T-helper 9 cell (primary cell): ENCODE measurements around the gene BBS9.
"Not testable (repeated sequence)": the region's sequence is repeated elsewhere in the genome, so short reads cannot be mapped to it uniquely, and the experiment has no call there.

ENCODE experiments used
- DNase-seq: peaks from one replicate; pipeline ENCODE4 v3.0.0-alpha.2; 2020

The BBS9 gene

DNA sequence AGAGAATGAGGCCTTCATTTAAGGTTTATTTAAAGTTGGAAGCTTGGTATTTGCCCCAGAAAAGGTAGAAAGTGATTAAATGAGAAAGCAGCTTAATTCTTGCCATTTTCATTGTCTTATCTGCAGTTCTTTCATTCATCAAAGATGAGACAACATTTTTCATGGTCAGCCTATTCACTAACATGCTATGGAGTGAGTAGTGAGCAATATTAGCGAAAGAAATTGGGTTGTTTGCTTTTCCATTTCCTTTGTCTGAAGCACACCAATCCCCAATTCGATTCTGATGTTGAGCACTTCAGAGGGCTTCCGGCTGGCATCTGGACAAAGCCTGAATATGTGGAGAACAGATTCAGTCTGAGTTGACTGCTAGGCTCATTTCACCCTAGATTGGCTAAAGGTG is 317.2 kb downstream of the BBS9 start:
- no peak for DNase-seq

DNA sequence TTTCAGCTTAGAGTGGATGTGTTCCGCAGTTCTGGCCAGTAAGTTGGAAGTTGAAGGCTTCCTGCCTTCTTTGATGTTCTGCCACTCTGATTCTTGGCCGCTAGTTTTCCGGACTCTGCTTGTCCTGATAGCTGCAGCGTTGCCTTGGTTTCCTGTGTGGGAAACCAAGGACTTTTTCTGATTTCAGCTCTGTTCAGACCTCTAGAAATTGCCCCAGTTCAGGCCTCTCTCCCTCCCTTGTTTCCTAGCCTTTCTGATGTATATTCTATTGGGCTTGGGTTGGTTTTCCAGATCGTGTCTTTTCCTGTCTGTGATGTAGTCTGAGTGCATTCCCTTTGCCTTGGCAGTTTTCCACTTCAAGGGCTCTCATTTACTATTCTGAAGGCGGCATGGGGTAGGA is 318.7 kb downstream of the BBS9 start:
- DNase-seq: no peak

DNA sequence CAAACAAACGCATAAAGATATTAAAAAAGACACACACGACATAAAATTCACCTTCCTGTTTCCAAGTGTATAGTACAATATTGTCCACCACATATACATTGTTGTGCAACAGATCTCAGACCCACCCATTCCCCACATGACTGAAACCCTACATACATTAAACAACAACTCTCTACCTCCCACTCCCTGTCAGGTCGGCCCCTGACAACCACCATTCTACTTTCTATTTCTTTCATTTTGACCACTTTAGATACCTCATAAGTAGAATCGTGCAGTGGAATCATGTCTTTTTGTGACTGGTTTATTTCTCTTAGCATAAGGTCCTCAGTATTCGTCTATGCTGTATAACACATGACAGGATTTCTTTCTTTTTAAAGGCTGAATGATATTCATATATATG is 320.5 kb downstream of the BBS9 start:
- no peak for DNase-seq

GRCh38 chr7:33452805-33453502 is 323.6 kb downstream of the BBS9 start:
- DNase-seq: no peak

GRCh38 chr7:33457039-33457438 is 327.7 kb downstream of the BBS9 start:
- DNase-seq: no peak

DNA sequence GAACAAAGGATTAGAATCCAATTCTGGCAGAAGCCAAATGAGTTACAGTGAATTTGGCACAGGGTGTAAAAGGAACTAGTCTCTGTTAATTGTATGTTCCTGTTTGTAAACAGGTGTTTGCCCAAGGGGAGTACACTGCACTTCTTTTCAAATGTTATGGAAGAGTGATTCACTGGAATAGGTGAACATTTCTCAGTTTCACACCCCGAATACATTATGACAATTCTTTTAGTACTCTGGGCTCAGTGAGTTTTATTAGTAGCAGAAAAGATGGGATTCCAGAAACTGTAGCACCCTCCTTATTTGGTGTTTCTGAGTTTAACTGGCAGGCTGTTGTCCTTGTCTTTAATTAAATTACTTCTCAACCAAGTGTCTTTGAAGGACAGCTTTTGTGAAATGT is 329.2 kb downstream of the BBS9 start:
- DNase-seq: no peak

- DNase-seq: no peak
Observed at GRCh38 chr7:33459340-33459751, 330.0 kb downstream of the BBS9 start.

DNA sequence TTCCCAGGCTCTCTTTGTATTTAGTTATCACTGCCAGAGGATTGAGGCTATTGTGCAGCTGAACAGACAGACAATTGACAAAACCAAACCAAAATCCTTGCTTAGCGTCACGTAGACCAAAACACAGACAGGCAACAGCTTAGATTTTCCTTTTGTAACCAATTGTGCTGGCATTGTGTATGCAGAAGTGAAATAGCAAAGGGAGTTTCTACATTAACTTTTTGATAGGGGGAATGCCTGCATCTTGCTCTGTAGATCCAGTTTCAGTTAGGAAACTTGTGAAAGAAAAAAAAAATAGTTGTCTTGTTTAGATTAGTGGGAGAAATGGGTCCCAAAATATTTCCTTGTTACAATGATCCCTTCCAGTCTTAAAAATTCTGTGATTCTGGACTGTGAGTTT is 333.8 kb downstream of the BBS9 start:
- DNase-seq: no peak

DNA sequence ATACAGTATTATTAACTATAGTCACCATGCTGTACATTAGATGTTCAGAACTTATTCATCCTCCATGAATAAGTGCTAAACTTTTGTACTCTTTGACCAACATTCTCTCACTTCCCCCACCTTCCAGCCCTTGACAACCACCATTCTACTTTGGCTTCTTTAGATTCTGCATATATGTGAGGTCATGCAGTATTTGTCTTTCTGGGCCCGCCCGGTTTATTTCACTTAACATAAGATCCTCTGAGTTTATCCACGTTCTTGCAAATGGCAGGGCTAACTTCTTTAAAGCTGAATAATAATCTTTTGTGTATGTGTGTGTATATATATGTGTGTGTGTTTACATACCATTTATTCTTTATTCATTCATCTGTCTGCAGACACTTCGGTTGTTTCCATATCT is 336.8 kb downstream of the BBS9 start:
- no peak for DNase-seq

- no peak for DNase-seq
Observed at GRCh38 chr7:33471636-33472242, 342.4 kb downstream of the BBS9 start.

DNA sequence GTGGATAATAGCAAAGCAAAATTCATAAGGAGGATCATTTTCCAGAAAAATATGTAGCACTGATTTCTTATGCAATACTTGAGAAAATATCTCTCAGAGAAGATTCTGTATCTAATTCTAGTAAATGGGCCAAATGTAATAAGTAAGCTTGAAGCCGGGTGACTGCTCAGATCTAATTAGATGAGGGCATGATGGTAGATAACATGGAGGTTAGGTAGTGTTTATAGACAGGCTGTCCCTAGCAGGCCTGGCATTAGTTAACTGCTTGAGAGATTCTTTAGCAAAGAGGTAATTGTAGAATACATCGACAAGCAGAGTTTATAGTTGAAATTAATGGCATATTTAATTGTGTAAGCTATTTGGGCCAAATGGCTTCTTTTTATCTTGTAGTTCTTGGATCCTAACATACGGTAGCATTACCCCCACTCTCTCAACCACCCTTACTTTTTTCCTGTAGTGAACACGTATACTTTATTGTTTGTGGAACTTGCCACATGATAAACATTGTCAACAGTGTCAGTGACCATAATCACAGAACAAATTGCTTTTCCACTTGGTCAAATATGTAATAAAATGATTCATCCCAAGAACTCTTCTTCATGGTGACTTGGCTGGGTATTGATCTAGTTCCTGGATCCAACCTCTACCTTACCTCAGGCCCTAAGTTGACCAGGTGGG is 343.1 kb downstream of the BBS9 start:
- no peak for DNase-seq

- no peak for DNase-seq
Observed at GRCh38 chr7:33477719-33478480, 348.5 kb downstream of the BBS9 start.

GRCh38 chr7:33484476-33484875 is 355.1 kb downstream of the BBS9 start:
- not testable (repeated sequence) for DNase-seq

DNA sequence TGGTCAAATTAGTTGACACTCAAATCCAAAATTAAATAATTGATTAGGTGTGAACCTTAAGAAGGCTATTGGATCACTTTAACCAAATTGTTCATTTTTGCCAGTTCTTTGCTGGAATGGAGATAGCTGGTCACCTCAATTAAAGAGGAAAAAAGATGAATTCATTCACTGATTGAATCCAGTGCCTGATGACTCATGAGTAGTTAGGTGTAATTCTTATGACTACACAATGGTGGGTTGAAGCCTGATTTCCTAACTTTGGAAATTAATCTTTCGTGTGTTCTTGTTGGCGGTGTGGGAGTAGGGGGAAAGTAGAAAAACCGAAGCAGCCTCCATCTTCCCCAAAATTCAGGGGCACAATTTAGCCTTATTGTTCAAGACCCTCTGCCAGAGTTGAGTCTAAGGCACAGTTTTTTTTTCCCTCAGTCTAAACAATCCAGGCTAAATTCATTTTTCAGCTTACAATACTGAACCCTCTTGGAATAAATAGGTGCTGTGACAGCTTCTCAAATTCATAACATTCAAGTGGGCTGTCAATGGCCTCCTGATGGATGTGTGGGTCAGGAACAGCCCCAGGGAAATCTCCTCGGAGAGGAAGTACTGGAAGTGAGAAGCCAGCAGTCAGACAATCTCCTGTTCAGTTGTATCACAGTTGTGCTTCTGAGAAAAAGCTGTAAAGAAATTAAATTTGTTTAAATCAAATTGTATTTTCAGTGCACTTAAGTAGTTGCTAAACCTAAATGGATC is 356.6 kb downstream of the BBS9 start:
- no peak for DNase-seq

DNA sequence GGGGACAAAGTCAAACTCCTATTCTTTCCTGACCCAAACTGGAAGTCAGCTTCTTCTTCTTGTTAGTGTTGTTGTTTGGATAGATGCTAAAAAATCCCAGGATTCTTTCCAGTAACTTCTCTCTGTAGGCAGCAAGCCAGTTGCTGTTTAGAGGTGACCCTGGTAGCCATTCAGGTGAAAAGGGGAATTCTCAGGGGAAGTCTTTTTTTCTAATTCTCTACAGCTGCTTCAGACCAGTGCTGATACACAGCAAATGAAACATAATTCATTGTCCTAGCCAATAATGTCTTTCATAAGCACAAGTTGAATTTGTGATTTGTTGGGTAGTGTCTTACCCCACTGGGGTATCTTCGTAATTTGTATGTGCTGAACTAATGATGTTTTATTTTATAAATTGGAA is 357.3 kb downstream of the BBS9 start:
- no peak for DNase-seq

GRCh38 chr7:33487998-33488682 is 358.8 kb downstream of the BBS9 start:
- DNase-seq: no peak

GRCh38 chr7:33494474-33494873 is 365.1 kb downstream of the BBS9 start:
- no peak for DNase-seq

GRCh38 chr7:33495207-33495606 is 365.8 kb downstream of the BBS9 start:
- DNase-seq: no peak

DNA sequence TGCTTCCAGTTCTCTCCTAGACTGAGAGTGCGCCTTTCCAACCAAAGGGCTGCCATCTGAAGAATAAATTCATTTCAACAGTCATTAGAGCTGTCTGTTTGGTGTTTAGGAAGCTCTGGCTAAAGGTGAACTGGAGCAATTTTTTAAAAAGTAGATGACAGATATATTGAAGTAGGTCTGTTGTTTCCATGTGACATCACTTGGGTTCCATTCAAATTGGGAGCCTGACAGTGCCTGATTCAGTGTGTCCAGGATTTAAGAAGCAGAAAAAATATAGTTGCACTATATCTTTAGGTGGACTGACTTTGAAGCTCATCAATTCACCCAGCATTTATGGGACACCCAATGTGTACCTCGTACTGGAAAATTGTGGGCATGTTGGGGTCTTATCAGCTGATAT is 367.7 kb downstream of the BBS9 start:
- no peak for DNase-seq

- no peak for DNase-seq
Observed at GRCh38 chr7:33500703-33501701, 371.6 kb downstream of the BBS9 start.

DNA sequence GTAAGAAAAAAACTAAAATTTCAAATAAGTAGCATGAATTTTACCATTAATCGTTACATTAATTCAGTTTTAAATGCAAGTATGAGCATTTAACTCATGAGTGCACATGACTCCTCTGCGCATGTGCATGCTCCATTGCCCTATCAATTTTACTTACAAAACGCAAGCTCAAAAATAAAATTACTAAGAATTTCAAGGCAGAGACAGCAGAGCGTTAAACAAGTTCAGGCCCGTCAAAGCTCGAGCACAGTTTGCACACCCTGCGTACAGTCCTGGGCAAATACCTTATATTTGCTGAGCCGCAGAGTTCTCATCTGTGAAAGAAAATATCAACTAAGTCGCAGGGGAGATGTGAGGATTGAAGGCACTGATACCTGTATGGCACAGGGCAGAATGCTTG is 373.6 kb downstream of the BBS9 start:
- DNase-seq: no peak
